ENCODE measurements around the gene EN2.

EN2 gene

GRCh38 chr7:155458111-155458877 lies at the start of gene EN2:
Gene EN2 (plus strand): TSS chr7:155458129. CDS start chr7:155458378, 249 bp downstream.
- no peak for DNase-seq

- no peak for DNase-seq
These were observed 49.0 kb upstream of the EN2 start for GRCh38 chr7:155408651-155409586.

GRCh38 chr7:155409980-155410379 lies 47.9 kb upstream of the EN2 start:
- DNase-seq = no peak

GRCh38 chr7:155410431-155410830 lies 47.5 kb upstream of the EN2 start:
- DNase-seq = no peak

- DNase-seq = no peak
These were observed 46.1 kb upstream of the EN2 start for GRCh38 chr7:155411718-155412415.

- DNase-seq = peak; percentile 15
These were observed 45.3 kb upstream of the EN2 start for GRCh38 chr7:155412416-155413253.

- DNase-seq = no peak
These were observed 43.1 kb upstream of the EN2 start for GRCh38 chr7:155414547-155415492.

GRCh38 chr7:155416646-155417380 lies 41.1 kb upstream of the EN2 start:
- no peak for DNase-seq

GRCh38 chr7:155418304-155418703 lies 39.6 kb upstream of the EN2 start:
- no peak for DNase-seq

- no peak for DNase-seq
These were observed 38.8 kb upstream of the EN2 start for GRCh38 chr7:155418941-155419755.

- DNase-seq = no peak
These were observed 37.8 kb upstream of the EN2 start for GRCh38 chr7:155420116-155420515.

GRCh38 chr7:155422151-155422550 lies 35.8 kb upstream of the EN2 start:
- no peak for DNase-seq

GRCh38 chr7:155422599-155423336 lies 35.2 kb upstream of the EN2 start:
- DNase-seq = no peak

GRCh38 chr7:155423337-155424285 lies 34.3 kb upstream of the EN2 start:
- DNase-seq = no peak

GRCh38 chr7:155424301-155425010 lies 33.5 kb upstream of the EN2 start:
- DNase-seq = no peak

- DNase-seq = no peak
These were observed 33.0 kb upstream of the EN2 start for GRCh38 chr7:155425011-155425340.

- no peak for DNase-seq
These were observed 32.0 kb upstream of the EN2 start for GRCh38 chr7:155425887-155426286.
